Duodenal mucosa (tissue), 2 donors: ENCODE data around the gene GALNT10.

Experiments used
- H3K27ac ChIP-seq: one replicate; pipeline ENCODE4 v1.7.0; 2013; ENCODE audit warnings: low read depth, low read length
- H3K27me3 ChIP-seq, 2 donors: one replicate each; pipeline ENCODE4 v1.7.0; 2013; ENCODE audit warnings: low read length in 2 of 2, control low read depth in 1 of 2; ENCODE audit not compliant: insufficient read depth in 2 of 2, control insufficient read depth in 1 of 2
- H3K36me3 ChIP-seq, 2 donors: one replicate each; pipeline ENCODE4 v1.7.0; 2013; ENCODE audit warnings: low read length in 2 of 2, control low read depth in 1 of 2; ENCODE audit not compliant: insufficient read depth in 2 of 2, control insufficient read depth in 1 of 2
- H3K4me1 ChIP-seq, 2 donors: one replicate each; pipeline ENCODE4 v1.7.0; 2013; ENCODE audit warnings: low read length in 2 of 2, control low read depth in 1 of 2; ENCODE audit not compliant: insufficient read depth in 2 of 2, control insufficient read depth in 1 of 2
- H3K4me3 ChIP-seq, 2 donors: one replicate each; pipeline ENCODE4 v1.7.0; 2013; ENCODE audit warnings: low read length in 2 of 2, low read depth in 1 of 2
- H3K9ac ChIP-seq, 2 donors: one replicate each; pipeline ENCODE4 v1.7.0; 2013; ENCODE audit warnings: low read length in 2 of 2, low read depth in 1 of 2
- H3K9me3 ChIP-seq, 2 donors: one replicate each; pipeline ENCODE4 v1.7.0; 2013; ENCODE audit warnings: low read length in 2 of 2, control low read depth in 1 of 2; ENCODE audit not compliant: control insufficient read depth in 1 of 2

Gene GALNT10

GRCh38 chr5:154451957-154452356 lies 261.4 kb downstream of the GALNT10 start:
- peaks cover 16 to 18% of the 10 kb centered on the region in 2 donors for H3K4me1 ChIP-seq
- H3K9me3 ChIP-seq: no peaks in the 10 kb centered on the region
- no peak overlapping the region for H3K9ac ChIP-seq
- H3K27ac ChIP-seq: no peak overlapping the region
- H3K27me3 ChIP-seq: no peaks in the 10 kb centered on the region
- H3K4me3 ChIP-seq: no peak overlapping the region
- H3K36me3 ChIP-seq: peaks cover 41 to 54% of the 10 kb centered on the region in 2 donors

- Histone ChIP-seq H3K4me3 (no peak overlapping the region), H3K9me3 (no peaks in the 10 kb centered on the region), H3K36me3 (peaks cover 41 to 67% of the 10 kb centered on the region in 2 donors), H3K27ac (no peak overlapping the region), H3K27me3 (no peaks in the 10 kb centered on the region), H3K9ac (no peak overlapping the region), H3K4me1 (no peaks in the 10 kb centered on the region)
These were observed 265.1 kb downstream of the GALNT10 start for GRCh38 chr5:154455585-154455984.

GRCh38 chr5:154456540-154456939 lies 266.0 kb downstream of the GALNT10 start:
- Histone ChIP-seq H3K9ac (no peak overlapping the region), H3K36me3 (peaks cover 40 to 58% of the 10 kb centered on the region in 2 donors), H3K9me3 (no peaks in the 10 kb centered on the region), H3K4me1 (no peaks in the 10 kb centered on the region), H3K27ac (no peak overlapping the region), H3K4me3 (no peak overlapping the region), H3K27me3 (no peaks in the 10 kb centered on the region)

GRCh38 chr5:154459015-154459414 lies 268.5 kb downstream of the GALNT10 start:
- no peaks in the 10 kb centered on the region for H3K27me3 ChIP-seq
- H3K4me3 ChIP-seq: no peak overlapping the region
- H3K9ac ChIP-seq: no peak overlapping the region
- H3K36me3 ChIP-seq: peaks cover 21 to 34% of the 10 kb centered on the region in 2 donors
- H3K27ac ChIP-seq: no peak overlapping the region
- H3K9me3 ChIP-seq: no peaks in the 10 kb centered on the region
- no peaks in the 10 kb centered on the region for H3K4me1 ChIP-seq

GRCh38 chr5:154460172-154460571 lies 269.6 kb downstream of the GALNT10 start:
- Histone ChIP-seq H3K9ac (no peak overlapping the region), H3K36me3 (peaks cover 15 to 32% of the 10 kb centered on the region in 2 donors), H3K4me3 (no peak overlapping the region), H3K27me3 (no peaks in the 10 kb centered on the region), H3K9me3 (no peaks in the 10 kb centered on the region), H3K27ac (no peak overlapping the region), H3K4me1 (no peaks in the 10 kb centered on the region)

- H3K4me3 ChIP-seq: no peak overlapping the region
- H3K4me1 ChIP-seq: peaks cover 8 to 9% of the 10 kb centered on the region in 2 donors
- no peaks in the 10 kb centered on the region for H3K9me3 ChIP-seq
- H3K27me3 ChIP-seq: no peaks in the 10 kb centered on the region
- no peak overlapping the region for H3K9ac ChIP-seq
- no peak overlapping the region for H3K27ac ChIP-seq
- H3K36me3 ChIP-seq: peaks cover 4 to 18% of the 10 kb centered on the region in 2 donors
These were observed 271.0 kb downstream of the GALNT10 start for GRCh38 chr5:154461531-154461930.

- no peak overlapping the region for H3K4me3 ChIP-seq
- peaks cover 11 to 18% of the 10 kb centered on the region in 2 donors for H3K4me1 ChIP-seq
- peaks cover 0 to 5% of the 10 kb centered on the region in 2 donors for H3K27me3 ChIP-seq
- no peaks in the 10 kb centered on the region for H3K36me3 ChIP-seq
- no peak overlapping the region for H3K27ac ChIP-seq
- no peaks in the 10 kb centered on the region for H3K9me3 ChIP-seq
- H3K9ac ChIP-seq: no peak overlapping the region
These were observed 273.9 kb downstream of the GALNT10 start for GRCh38 chr5:154464438-154464837.

- peaks cover 2 to 7% of the 10 kb centered on the region in 2 donors for H3K27me3 ChIP-seq
- no peaks in the 10 kb centered on the region for H3K36me3 ChIP-seq
- H3K9me3 ChIP-seq: no peaks in the 10 kb centered on the region
- no peak overlapping the region for H3K4me3 ChIP-seq
- H3K4me1 ChIP-seq: peaks cover 11 to 18% of the 10 kb centered on the region in 2 donors
- no peak overlapping the region for H3K9ac ChIP-seq
- H3K27ac ChIP-seq: no peak overlapping the region
These were observed 274.6 kb downstream of the GALNT10 start for GRCh38 chr5:154465169-154465568.

GRCh38 chr5:154466147-154466546 lies 275.6 kb downstream of the GALNT10 start:
- peaks cover 11 to 18% of the 10 kb centered on the region in 2 donors for H3K4me1 ChIP-seq
- H3K27ac ChIP-seq: no peak overlapping the region
- H3K36me3 ChIP-seq: no peaks in the 10 kb centered on the region
- H3K9me3 ChIP-seq: no peaks in the 10 kb centered on the region
- H3K4me3 ChIP-seq: peak overlapping the region in 1 of 2 donors; percentile 41
- peaks cover 10 to 16% of the 10 kb centered on the region in 2 donors for H3K27me3 ChIP-seq
- no peak overlapping the region for H3K9ac ChIP-seq

GRCh38 chr5:154466671-154467070 lies 276.1 kb downstream of the GALNT10 start:
- H3K27me3 ChIP-seq: peaks cover 15 to 22% of the 10 kb centered on the region in 2 donors

More at GRCh38 chr5:154466671-154467070, 276.1 kb downstream of the GALNT10 start:
- Histone ChIP-seq H3K4me3 (no peak overlapping the region), H3K9ac (no peak overlapping the region), H3K27ac (no peak overlapping the region), H3K9me3 (no peaks in the 10 kb centered on the region), H3K4me1 (peaks cover 11 to 18% of the 10 kb centered on the region in 2 donors), H3K36me3 (no peaks in the 10 kb centered on the region)
